ENCODE results near the gene ZFPL1. TPM values are rescaled to one million over a fixed set of nuclear protein-coding genes. Genes with fewer than 3 reads are reported as not detected.

The ZFPL1 gene
- total and polyA plus RNA-seq, 10 of the 15 experiments (the other 5 are each of a cell fraction or from before 2014, with no cell fraction given), result 2.2 to 37.8 (median 27.0) TPM

GRCh38 chr11:65034423-65034822 is 49.6 kb upstream of the ZFPL1 start:
- no peak for TF ChIP-seq NFIC (IDR thresholded peaks at IDR 0.05; ENCODE audit: low read depth, low read length)
- TF ChIP-seq NFYB (IDR thresholded peaks at IDR 0.05; ENCODE audit: insufficient read depth, low read depth, low read length), result no peak
- TF ChIP-seq ZNF622 (IDR thresholded peaks at IDR 0.05), result no peak
- TF ChIP-seq ATF2 (IDR thresholded peaks at IDR 0.05; ENCODE audit: low read length), result no peak
- TF ChIP-seq RUNX3 (IDR thresholded peaks at IDR 0.05; ENCODE audit: low read length), result no peak
- TF ChIP-seq FOS (IDR thresholded peaks at IDR 0.05; ENCODE audit: borderline replicate concordance, extremely low read depth, insufficient read length), result no peak
- TF ChIP-seq ZBED1 (IDR thresholded peaks at IDR 0.05; ENCODE audit: borderline replicate concordance), result no peak
- TF ChIP-seq ZNF384 (IDR thresholded peaks at IDR 0.05; ENCODE audit: borderline replicate concordance, low read depth, low read length), result no peak
- TF ChIP-seq SUPT20H (IDR thresholded peaks at IDR 0.05; ENCODE audit: borderline replicate concordance, control insufficient read depth, low read depth, low read length), result no peak
- TF ChIP-seq CBX5 (IDR thresholded peaks at IDR 0.05; ENCODE audit: low read depth), result no peak
- Histone ChIP-seq H3K36me3 (ENCODE audit: control insufficient read depth in 2 of 2, insufficient read depth in 2 of 2, low read length in 1 of 2) (peaks cover 0 to 4% of the 10 kb centered on the region in 2 experiments; a peak in 1 of 4 replicates), H3K27ac (ENCODE audit: control insufficient read depth, insufficient read depth) (no peak overlapping the region), H3K4me3 (no peak overlapping the region), H3K9ac (ENCODE audit: control insufficient read depth, insufficient read depth, low read length) (no peak overlapping the region), H3K4me1 (ENCODE audit: control insufficient read depth, insufficient read depth, low read length) (peaks cover 6% of the 10 kb centered on the region), H3K4me2 (ENCODE audit: control insufficient read depth, insufficient read depth) (no peak overlapping the region), H3K79me2 (ENCODE audit: control insufficient read depth, insufficient read depth, low read length) (no peaks in the 10 kb centered on the region), H2AFZ (ENCODE audit: control insufficient read depth, low read depth, low read length) (no peak overlapping the region), H3K9me3 (replicated peaks; ENCODE audit: control insufficient read depth, insufficient read depth, low read length) (no peaks in the 10 kb centered on the region), H4K20me1 (ENCODE audit: control insufficient read depth, insufficient read depth) (no peaks in the 10 kb centered on the region), H3K27me3 (replicated peaks in 1 of 2; ENCODE audit: control insufficient read depth in 2 of 2, insufficient read depth in 2 of 2, low read length in 1 of 2) (no peaks in the 10 kb centered on the region)
- FAIRE-seq (no peak), ATAC-seq (no peak), DNase-seq (ENCODE audit: low read depth, low spot score) (no peak)
- ChIA-PET POLR2A (no interaction called here), RAD21 (ENCODE audit: unreplicated experiment) (no interaction called here), CTCF (interaction anchor here (0.9 kb wide), 1 partner anchor 65 kb away, joined by 3 read pairs; no protein-coding TSS in a partner anchor), SMC1A (ENCODE audit: uncharacterized antibody, unreplicated experiment) (interaction anchor here (0.9 kb wide), 1 partner anchor 56 kb away, joined by 3 read pairs; no protein-coding TSS in a partner anchor)
- intact Hi-C loops (cut with micrococcal nuclease; ENCODE audit: unreplicated experiment) (no loop called here), in situ Hi-C loops (cut with MboI) (no loop called here)
- WGBS (ENCODE audit: insufficient coverage, insufficient replicate concordance, low lambda C conversion rate, missing lambda C conversion rate), result 94% methylated on average over 2 of the region's 2 CpGs
- no TSS peak for BruUV-seq (replicated peaks)

All from GM12878 (cell line).